Panc1 (cell line): Measurements from ENCODE around the gene MAP6D1.
"Not testable (repeated sequence)": the region's sequence is repeated elsewhere in the genome, so short reads cannot be mapped to it uniquely, and the experiment has no call there.

Experiments used
- SIN3A ChIP-seq: IDR thresholded peaks from 2 replicates; pipeline ENCODE4 v1.6.1; 2012; ENCODE audit warnings: low read depth, mild to moderate bottlenecking, low read length, moderate library complexity, borderline replicate concordance; ENCODE audit not compliant: insufficient read depth
- TF ChIP-seq, protein P1 (sequence below): fragments of 450-650 bp; IDR thresholded peaks from 2 replicates; pipeline ENCODE4 v1.5.1; 2017; ENCODE audit warnings: mild to moderate bottlenecking

DNA sequence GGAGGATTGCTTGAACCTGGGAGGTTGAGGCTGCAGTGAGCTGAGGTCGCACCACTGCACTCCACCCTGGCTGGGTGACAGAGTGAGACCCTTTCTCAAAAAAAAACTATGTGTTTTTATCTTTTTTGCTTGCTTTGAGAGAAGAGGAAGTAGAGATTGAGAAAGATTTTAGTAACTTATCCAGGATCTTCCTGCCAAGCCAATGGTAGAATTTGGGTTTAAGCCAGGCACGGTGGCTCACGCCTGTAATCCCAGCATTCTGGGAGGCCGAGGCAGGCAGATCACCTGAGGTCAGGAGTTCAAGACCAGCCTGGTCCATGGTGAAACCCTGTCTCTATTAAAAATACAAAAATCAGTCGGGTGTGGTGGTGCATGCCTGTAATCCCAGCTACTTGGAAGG lies 48.9 kb downstream of the MAP6D1 start:
- TF ChIP-seq, protein P1, sequence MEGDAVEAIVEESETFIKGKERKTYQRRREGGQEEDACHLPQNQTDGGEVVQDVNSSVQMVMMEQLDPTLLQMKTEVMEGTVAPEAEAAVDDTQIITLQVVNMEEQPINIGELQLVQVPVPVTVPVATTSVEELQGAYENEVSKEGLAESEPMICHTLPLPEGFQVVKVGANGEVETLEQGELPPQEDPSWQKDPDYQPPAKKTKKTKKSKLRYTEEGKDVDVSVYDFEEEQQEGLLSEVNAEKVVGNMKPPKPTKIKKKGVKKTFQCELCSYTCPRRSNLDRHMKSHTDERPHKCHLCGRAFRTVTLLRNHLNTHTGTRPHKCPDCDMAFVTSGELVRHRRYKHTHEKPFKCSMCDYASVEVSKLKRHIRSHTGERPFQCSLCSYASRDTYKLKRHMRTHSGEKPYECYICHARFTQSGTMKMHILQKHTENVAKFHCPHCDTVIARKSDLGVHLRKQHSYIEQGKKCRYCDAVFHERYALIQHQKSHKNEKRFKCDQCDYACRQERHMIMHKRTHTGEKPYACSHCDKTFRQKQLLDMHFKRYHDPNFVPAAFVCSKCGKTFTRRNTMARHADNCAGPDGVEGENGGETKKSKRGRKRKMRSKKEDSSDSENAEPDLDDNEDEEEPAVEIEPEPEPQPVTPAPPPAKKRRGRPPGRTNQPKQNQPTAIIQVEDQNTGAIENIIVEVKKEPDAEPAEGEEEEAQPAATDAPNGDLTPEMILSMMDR = not testable (repeated sequence)
- TF ChIP-seq SIN3A = not testable (repeated sequence)
